ENCODE data around the gene SMNDC1. TPM values are rescaled to one million over a fixed set of nuclear protein-coding genes. Genes with fewer than 3 reads are reported as not detected.

The SMNDC1 gene
- total RNA-seq, 1 donor from 2014 or later = 46.7 TPM

- H3K27me3 Mint-ChIP-seq (ENCODE audit: low read depth, unreplicated experiment) = no peaks in the 10 kb centered on the region
- H3K4me1 ChIP-seq (ENCODE audit: insufficient read depth, low read length) = peaks cover 30% of the 10 kb centered on the region
- peak; percentile 44 for DNase-seq (ENCODE audit: low read depth)
- peaks cover 7% of the 10 kb centered on the region for H3K9me3 ChIP-seq (ENCODE audit: insufficient read depth, low read depth, low read length)
- TF ChIP-seq EZH2 (IDR thresholded peaks at IDR 0.05; ENCODE audit: insufficient read depth, low read length) (no peak), CTCF (IDR thresholded peaks at IDR 0.05; ENCODE audit: insufficient read depth, low read depth, low read length) (no peak)
- peak overlapping the region; percentile 93 for H3K27ac Mint-ChIP-seq (ENCODE audit: unreplicated experiment)
- no peaks in the 10 kb centered on the region for H3K79me2 ChIP-seq (ENCODE audit: insufficient read depth, low read length)
- peaks cover 4% of the 10 kb centered on the region for H3K36me3 Mint-ChIP-seq (ENCODE audit: low read depth, unreplicated experiment)
- peaks cover 28% of the 10 kb centered on the region for H3K9me3 Mint-ChIP-seq (ENCODE audit: unreplicated experiment)
- no peaks in the 10 kb centered on the region for H4K20me1 ChIP-seq (ENCODE audit: insufficient read depth, low read length)
- no peaks in the 10 kb centered on the region for H3K36me3 ChIP-seq (ENCODE audit: insufficient read depth, low read length)
- H3K27ac ChIP-seq (ENCODE audit: low read depth, low read length) = no peak overlapping the region
- no peaks in the 10 kb centered on the region for H3K27me3 ChIP-seq (ENCODE audit: insufficient read depth, low read length)
- peaks cover 40% of the 10 kb centered on the region for H3K4me1 Mint-ChIP-seq (ENCODE audit: low read depth, unreplicated experiment)
- FAIRE-seq = no peak
- no peak overlapping the region for H3K9ac ChIP-seq (ENCODE audit: low read length)
- H3K4me3 Mint-ChIP-seq (ENCODE audit: unreplicated experiment) = no peak overlapping the region
- H3K4me2 ChIP-seq (ENCODE audit: low read length) = peak overlapping the region; percentile 75
- no peak overlapping the region for H2AFZ ChIP-seq (ENCODE audit: low read depth, low read length)
- no peak overlapping the region for H3K4me3 ChIP-seq (ENCODE audit: insufficient read depth, low read depth, low read length)
Observed at GRCh38 chr10:110327262-110327914, 22.7 kb upstream of the SMNDC1 start.

- no peaks in the 10 kb centered on the region for H4K20me1 ChIP-seq (ENCODE audit: insufficient read depth, low read length)
- TF ChIP-seq CTCF (IDR thresholded peaks at IDR 0.05; ENCODE audit: insufficient read depth, low read depth, low read length) (no peak), EZH2 (IDR thresholded peaks at IDR 0.05; ENCODE audit: insufficient read depth, low read length) (no peak)
- H3K79me2 ChIP-seq (ENCODE audit: insufficient read depth, low read length) = no peaks in the 10 kb centered on the region
- peak; percentile 80 for FAIRE-seq
- H3K9ac ChIP-seq (ENCODE audit: low read length) = peak overlapping the region; percentile 50
- Mint-ChIP-seq H3K27ac (ENCODE audit: unreplicated experiment) (peak overlapping the region; percentile 93), H3K27me3 (ENCODE audit: low read depth, unreplicated experiment) (no peaks in the 10 kb centered on the region), H3K4me1 (ENCODE audit: low read depth, unreplicated experiment) (peaks cover 40% of the 10 kb centered on the region), H3K4me3 (ENCODE audit: unreplicated experiment) (peak overlapping the region; percentile 29), H3K9me3 (ENCODE audit: unreplicated experiment) (peaks cover 31% of the 10 kb centered on the region), H3K36me3 (ENCODE audit: low read depth, unreplicated experiment) (peaks cover 4% of the 10 kb centered on the region)
- no peak overlapping the region for H3K4me3 ChIP-seq (ENCODE audit: insufficient read depth, low read depth, low read length)
- H3K4me1 ChIP-seq (ENCODE audit: insufficient read depth, low read length) = peaks cover 30% of the 10 kb centered on the region
- no peaks in the 10 kb centered on the region for H3K36me3 ChIP-seq (ENCODE audit: insufficient read depth, low read length)
- H3K27me3 ChIP-seq (ENCODE audit: insufficient read depth, low read length) = no peaks in the 10 kb centered on the region
- H3K4me2 ChIP-seq (ENCODE audit: low read length) = peak overlapping the region; percentile 75
- DNase-seq (ENCODE audit: low read depth) = peak; percentile 94
- peak overlapping the region; percentile 74 for H3K27ac ChIP-seq (ENCODE audit: low read depth, low read length)
- peaks cover 7% of the 10 kb centered on the region for H3K9me3 ChIP-seq (ENCODE audit: insufficient read depth, low read depth, low read length)
- no peak overlapping the region for H2AFZ ChIP-seq (ENCODE audit: low read depth, low read length)
Observed at GRCh38 chr10:110326351-110327032, 21.8 kb upstream of the SMNDC1 start.
